GM13976 (cell line): ENCODE measurements around the gene RHOT2.
A peak's percentile ranks its signal among the peaks of the same experiment; 100 is the strongest.

Experiments used
- DNase-seq: peaks from one replicate; pipeline ENCODE4 v3.0.0; 2012; ENCODE audit warnings: low spot score
- CTCF ChIP-seq: IDR thresholded peaks from 2 replicates; pipeline ENCODE4 v1.5.1; 2012; ENCODE audit warnings: borderline replicate concordance, mild to moderate bottlenecking; ENCODE audit not compliant: insufficient read depth; ENCODE audit errors: extremely low read depth, missing control alignments, control extremely low read depth
- in situ Hi-C: fragments of 300-500 bp; cut with MboI; formaldehyde crosslinking; loops from one replicate; pipeline ENCODE4 v1.12.0; 2022; ENCODE audit warnings: low sequenced_read_pairs, mixed read lengths, inconsistent platforms; ENCODE audit not compliant: unreplicated experiment

RHOT2 gene

DNA sequence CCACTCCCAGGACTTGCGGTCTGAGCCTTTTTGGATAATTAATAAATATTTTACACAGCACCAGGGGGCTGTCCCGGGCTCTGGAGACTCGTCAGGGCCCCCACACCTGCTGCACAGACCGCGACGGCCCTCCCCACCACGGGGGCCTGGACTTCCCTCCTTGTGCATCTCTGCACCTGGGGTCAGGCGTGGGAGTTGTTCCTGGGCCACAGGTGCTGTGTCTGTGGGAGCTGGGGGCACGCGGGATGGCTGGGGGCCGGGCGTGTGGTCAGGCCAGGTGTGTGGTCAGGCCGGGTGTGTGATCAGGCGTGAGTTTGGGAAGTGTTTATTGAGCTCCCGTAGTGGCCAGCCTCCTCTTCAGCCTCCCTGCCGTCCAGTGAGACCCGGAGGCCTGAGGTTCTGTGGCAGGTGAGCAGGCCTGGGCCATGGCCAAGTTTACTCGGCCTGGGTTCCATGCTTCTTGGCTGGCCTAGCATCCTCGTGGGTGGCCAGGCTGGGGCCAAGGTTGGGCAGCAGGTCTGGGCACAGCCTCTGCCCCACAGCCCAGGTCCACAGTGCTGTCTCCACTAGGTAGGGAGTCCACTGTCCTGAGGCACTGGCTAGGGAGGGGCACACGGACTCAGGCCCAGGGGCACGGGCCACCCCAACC is 10.4 kb downstream of the RHOT2 start:
- in situ Hi-C loops: no loop called here
- no peak for DNase-seq
- no peak for TF ChIP-seq CTCF

- no peak for TF ChIP-seq CTCF
- in situ Hi-C loops: no loop called here
- peak; percentile 64 for DNase-seq
Observed at GRCh38 chr16:678858-679813, 11.2 kb downstream of the RHOT2 start.

DNA sequence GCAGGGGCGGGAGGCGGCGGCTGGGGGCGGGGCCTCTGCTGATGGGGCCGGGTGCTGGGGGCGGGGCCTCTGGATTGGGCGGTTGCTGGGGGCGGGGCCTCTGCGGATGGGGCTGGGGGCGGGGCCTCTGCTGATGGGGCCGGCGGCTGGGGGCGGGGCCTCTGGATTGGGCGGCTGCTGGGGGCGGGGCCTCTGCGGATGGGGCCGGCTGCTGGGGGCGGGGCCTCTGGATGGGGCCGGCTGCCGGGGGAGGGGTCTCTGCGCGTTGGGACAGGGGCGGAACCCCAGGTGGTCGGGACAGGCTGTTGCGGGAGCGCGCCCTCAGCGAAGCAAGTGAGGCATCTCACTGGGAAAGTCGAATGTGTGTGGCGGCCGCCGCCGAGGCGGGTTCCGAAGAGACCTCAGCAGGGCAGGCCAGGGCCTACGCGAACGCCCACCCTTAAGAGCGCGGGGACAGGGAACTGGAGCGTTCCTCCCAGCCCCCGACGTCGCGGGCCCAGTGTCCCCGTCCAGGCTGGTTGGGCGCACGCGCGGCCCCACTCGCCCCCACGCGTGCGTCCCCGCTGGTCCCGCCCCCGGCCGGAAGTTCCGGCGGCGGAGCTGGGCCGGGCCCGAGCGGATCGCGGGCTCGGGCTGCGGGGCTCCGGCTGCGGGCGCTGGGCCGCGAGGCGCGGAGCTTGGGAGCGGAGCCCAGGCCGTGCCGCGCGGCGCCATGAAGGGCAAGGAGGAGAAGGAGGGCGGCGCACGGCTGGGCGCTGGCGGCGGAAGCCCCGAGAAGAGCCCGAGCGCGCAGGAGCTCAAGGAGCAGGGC is 12.1 kb downstream of the RHOT2 start, which contains the start of gene STUB1:
TSS of gene STUB1 (plus strand) at position 597 of the 811 bp plus-strand sequence. CDS start at position 713, 116 bp downstream.
- no peak for TF ChIP-seq CTCF
- in situ Hi-C loops: no loop called here
- DNase-seq: peak; percentile 89

DNA sequence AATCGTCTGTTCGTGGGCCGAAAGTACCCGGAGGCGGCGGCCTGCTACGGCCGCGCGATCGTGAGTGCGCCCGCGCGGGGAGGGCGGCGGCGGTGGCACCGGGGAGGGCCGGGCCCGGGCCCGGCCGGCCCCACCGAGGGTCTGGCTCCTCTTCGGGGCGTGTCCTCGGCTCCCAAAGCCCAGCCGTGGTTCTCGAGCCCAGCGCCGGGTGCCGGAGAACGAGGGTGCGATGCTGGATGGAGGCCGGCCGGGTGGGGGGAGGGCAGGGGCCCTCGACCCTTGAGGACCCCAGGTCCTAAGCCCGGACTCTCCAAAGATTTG is 12.7 kb downstream of the RHOT2 start:
- no peak for TF ChIP-seq CTCF
- in situ Hi-C loops: no loop called here
- DNase-seq: no peak

DNA sequence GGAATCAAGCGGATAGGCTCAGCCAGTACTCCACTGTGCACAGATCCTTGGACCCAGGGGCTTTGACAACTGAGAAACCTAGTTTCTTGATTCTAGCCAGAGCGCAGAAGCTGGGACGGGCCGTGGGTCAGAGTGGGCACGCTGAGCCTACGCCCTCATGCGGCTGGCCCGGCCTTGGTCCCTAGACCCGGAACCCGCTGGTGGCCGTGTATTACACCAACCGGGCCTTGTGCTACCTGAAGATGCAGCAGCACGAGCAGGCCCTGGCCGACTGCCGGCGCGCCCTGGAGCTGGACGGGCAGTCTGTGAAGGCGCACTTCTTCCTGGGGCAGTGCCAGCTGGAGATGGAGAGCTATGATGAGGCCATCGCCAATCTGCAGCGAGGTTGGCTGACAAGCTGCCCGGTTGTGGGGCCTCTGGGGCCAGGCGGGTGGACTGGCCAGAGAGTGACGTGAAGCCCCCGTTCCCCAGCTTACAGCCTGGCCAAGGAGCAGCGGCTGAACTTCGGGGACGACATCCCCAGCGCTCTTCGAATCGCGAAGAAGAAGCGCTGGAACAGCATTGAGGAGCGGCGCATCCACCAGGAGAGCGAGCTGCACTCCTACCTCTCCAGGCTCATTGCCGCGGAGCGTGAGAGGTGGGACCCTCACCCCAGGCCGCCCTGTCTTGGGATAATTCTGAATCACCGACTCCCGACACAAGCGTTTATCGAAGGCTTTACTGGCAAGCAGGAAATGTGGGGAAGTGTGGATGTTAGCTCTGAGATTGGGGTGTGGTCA is 13.2 kb downstream of the RHOT2 start:
- TF ChIP-seq CTCF: peak; percentile 12
- DNase-seq: no peak
- in situ Hi-C loops: no loop called here
